K562 (cell line): ENCODE results near the gene COA7. TPM values are rescaled to one million over a fixed set of nuclear protein-coding genes. Genes with fewer than 3 reads are reported as not detected.

Experiments used
- ATAC-seq: fragments of 200-7000 bp; cut with Tn5 transposase; 3 replicates; pipeline ENCODE4 v1.9.1; 2020; ENCODE audit warnings: moderate library complexity
- Bru-seq: library from RNA; stranded (reverse); fragments of 400-500 nt; gene quantifications from one replicate; lab custom pipeline; 2021; lab: Mats Ljungman, UMichigan
- BruChase-seq, 2 experiments: library from RNA; stranded (reverse); fragments of 400-500 nt; gene quantifications; one replicate each; lab custom pipeline; 2021; lab: Mats Ljungman, UMichigan
- BruUV-seq: library from RNA; stranded (reverse); fragments of 400-500 nt; replicated peaks from 2 replicates; lab custom pipeline; 2021; lab: Mats Ljungman, UMichigan
- CTCF ChIA-PET: fragments of 300-600 bp; formaldehyde crosslinking; extraction: SDS; loops from one replicate; lab custom pipeline; 2021; ENCODE audit warnings: low intra/inter-chr PET ratio; lab: Yijun Ruan, JAX
- POLR2A ChIA-PET: fragments of 300-600, 350-650 bp; sonication (Branson Sonifier 250); formaldehyde crosslinking; extraction: SDS; loops from one replicate; lab custom pipeline; 2021; ENCODE audit warnings: antibody characterized with exemption, inconsistent platforms; lab: Yijun Ruan, JAX
- DNase-seq, 4 experiments: peaks; one replicate each; pipeline versions ENCODE4 v3.0.0 to v3.0.0-alpha.2; 2011 to 2018; ENCODE audit warnings: low spot score in 3 of 4, mixed read lengths in 3 of 4; ENCODE audit errors: extremely low read depth in 1 of 4
- FAIRE-seq: peaks from 2 replicates; lab custom pipeline; 2011; peaks lifted over from hg19 to GRCh38; lab: Jason Lieb, UNC
- H2AFZ ChIP-seq: 2 replicates; pipeline ENCODE4 v1.6.0; 2011; ENCODE audit warnings: low read depth, low read length, control low read depth, inconsistent platforms
- H3K27ac ChIP-seq: fragments of 200-600 bp; 3 replicates; pipeline ENCODE4 v1.8.0; 2011; ENCODE audit warnings: low read depth, mild to moderate bottlenecking, control low read depth, inconsistent platforms, low read length, moderate library complexity, mixed read lengths; ENCODE audit errors: extremely low read depth
- H3K27me3 ChIP-seq, 2 experiments: fragments of 300-600 bp in 1 of 2; 2 replicates in 1 of 2; 3 replicates in 1 of 2; pipeline versions ENCODE4 v1.6.0 to v1.8.0; 2011; ENCODE audit warnings: inconsistent platforms in 2 of 2, low read length in 2 of 2, mild to moderate bottlenecking in 1 of 2, mixed read lengths in 1 of 2, moderate library complexity in 1 of 2; ENCODE audit not compliant: control insufficient read depth in 2 of 2, insufficient read depth in 2 of 2
- H3K36me3 ChIP-seq: fragments of 300-600 bp; 3 replicates; pipeline ENCODE4 v1.8.0; 2011; ENCODE audit warnings: mild to moderate bottlenecking, low read length, inconsistent platforms; ENCODE audit not compliant: control insufficient read depth, insufficient read depth
- H3K4me1 ChIP-seq, 2 experiments: fragments of 200-600 bp in 1 of 2; replicated peaks in 1 of 2; 2 replicates in 1 of 2; 3 replicates in 1 of 2; pipeline versions ENCODE4 v1.5.1 to v1.8.0; 2011; ENCODE audit warnings: inconsistent platforms in 2 of 2, low read length in 2 of 2, mild to moderate bottlenecking in 1 of 2, mixed read lengths in 1 of 2, moderate library complexity in 1 of 2; ENCODE audit not compliant: control insufficient read depth in 2 of 2, insufficient read depth in 2 of 2
- H3K4me2 ChIP-seq: 2 replicates; pipeline ENCODE4 v1.6.1; 2011; ENCODE audit warnings: low read length, control low read depth, inconsistent platforms, mixed read lengths; ENCODE audit not compliant: insufficient read depth
- H3K4me3 ChIP-seq: fragments of 200-600 bp; sonication (generic), shearing (Covaris generic); 2 replicates; pipeline ENCODE4 v1.5.1; 2016; ENCODE audit warnings: control low read depth, inconsistent platforms
- H3K79me2 ChIP-seq: fragments of 200-600 bp; 3 replicates; pipeline ENCODE4 v1.8.0; 2011; ENCODE audit warnings: low read length, inconsistent platforms; ENCODE audit not compliant: control insufficient read depth, insufficient read depth
- H3K9ac ChIP-seq, 2 experiments: 2 replicates each; pipeline versions ENCODE4 v1.6.0 to v1.6.1; 2011; ENCODE audit warnings: low read depth in 2 of 2, low read length in 2 of 2, control low read depth in 1 of 2, inconsistent platforms in 1 of 2, mild to moderate bottlenecking in 1 of 2, mixed read lengths in 1 of 2; ENCODE audit not compliant: insufficient read depth in 1 of 2
- H3K9me1 ChIP-seq: one replicate; pipeline ENCODE4 v1.6.0; 2011; ENCODE audit warnings: inconsistent platforms, mild to moderate bottlenecking, low read length, moderate library complexity; ENCODE audit not compliant: control insufficient read depth, insufficient read depth
- H3K9me3 ChIP-seq: replicated peaks from 2 replicates; pipeline ENCODE4 v1.5.1; 2011; ENCODE audit warnings: low read depth, low read length, inconsistent platforms; ENCODE audit not compliant: control insufficient read depth, insufficient read depth
- H4K20me1 ChIP-seq: replicated peaks from 2 replicates; pipeline ENCODE4 v1.6.1; 2011; ENCODE audit warnings: low read length, inconsistent platforms, mixed read lengths; ENCODE audit not compliant: control insufficient read depth, insufficient read depth
- ETV6 ChIP-seq, 3 experiments: fragments of 150-350 bp in 1 of 3; sonication (generic) in 1 of 3; formaldehyde crosslinking in 1 of 3; IDR thresholded peaks; 2 replicates each; pipeline versions ENCODE4 v1.6.1 to v1.8.0; 2014 to 2022; ENCODE audit warnings: borderline replicate concordance in 2 of 3, low read depth in 2 of 3, antibody characterized with exemption in 1 of 3, low read length in 1 of 3, mild to moderate bottlenecking in 1 of 3, missing genetic modification reagents in 1 of 3
- MCM3 ChIP-seq: fragments of 450-650 bp; IDR thresholded peaks from 2 replicates; pipeline ENCODE4 v1.6.1; 2016
- OTX1 ChIP-seq: fragments of 450-650 bp; formaldehyde crosslinking; IDR thresholded peaks from 2 replicates; pipeline ENCODE4 v1.4.0; 2022; ENCODE audit warnings: mild to moderate bottlenecking
- RBM14 ChIP-seq: fragments of 200-400 bp; formaldehyde crosslinking; IDR thresholded peaks from 2 replicates; pipeline ENCODE4 v1.6.1; 2018; ENCODE audit warnings: low read depth, mild to moderate bottlenecking, low read length, moderate library complexity, borderline replicate concordance; ENCODE audit not compliant: insufficient read depth
- SIN3A ChIP-seq, 2 experiments: fragments of 150-350 bp in 1 of 2; IDR thresholded peaks; 2 replicates each; pipeline ENCODE4 v1.6.1; 2011 to 2016; ENCODE audit warnings: borderline replicate concordance in 2 of 2, low read depth in 2 of 2, low read length in 2 of 2, mild to moderate bottlenecking in 2 of 2, moderate library complexity in 2 of 2; ENCODE audit not compliant: control insufficient read depth in 1 of 2
- TBL1XR1 ChIP-seq, 2 experiments: IDR thresholded peaks; 2 replicates each; pipeline ENCODE4 v1.6.1; 2012; ENCODE audit warnings: improper control_type of control experiment in 2 of 2, low read length in 2 of 2, mild to moderate bottlenecking in 1 of 2
- ZBTB1 ChIP-seq: sonication (generic); formaldehyde crosslinking; IDR thresholded peaks from 2 replicates; pipeline ENCODE4 v1.8.1; 2023; ENCODE audit warnings: missing genetic modification reagents, low read depth, mild to moderate bottlenecking, borderline replicate concordance
- ZNF511 ChIP-seq: sonication (generic); formaldehyde crosslinking; IDR thresholded peaks from 2 replicates; pipeline ENCODE4 v1.8.0; 2022; ENCODE audit warnings: mild to moderate bottlenecking, missing genetic modification reagents
- WGBS: fragments of 100-300 bp; shearing (Covaris generic); methylation state at CpG from one replicate; pipeline ENCODE4 v1.1.6; 2016; ENCODE audit warnings: low coverage, mixed read lengths; ENCODE audit not compliant: insufficient coverage; ENCODE audit errors: missing lambda C conversion rate; 5-methylcytosine and 5-hydroxymethylcytosine counted together
- in situ Hi-C: fragments of 300-500 bp; cut with MboI; formaldehyde crosslinking; loops from 4 replicates; pipeline ENCODE4 v1.15.0; 2018; ENCODE audit warnings: inconsistent platforms, mixed read lengths
- intact Hi-C: fragments of 100-400 bp; cut with micrococcal nuclease; formaldehyde crosslinking; loops from 2 replicates; pipeline ENCODE4 v1.14.2; 2022
- long read RNA-seq, 3 experiments: library from polyadenylated mRNA in 2 of 3; library from RNA in 1 of 3; unstranded in 2 of 3; stranded (forward) in 1 of 3; transcript quantifications; one replicate each; pipeline ENCODE4 v2.0.0, GENCODE V29; 2019 to 2022
- polyA minus RNA-seq, 3 experiments: library from RNA; depleted of rRNA, polyadenylated mRNA; stranded (reverse); fragments of >200 nt; gene quantifications; 2 replicates each; pipeline ENCODE4 v1.2.3, GENCODE V29; 2011
- polyA plus RNA-seq, 8 experiments: library from polyadenylated mRNA; depleted of rRNA in 4 of 8; stranded (reverse) in 5 of 8; unstranded in 3 of 8; fragments of >200 nt; fragmentation: Nextera tagmentation in 2 of 8; fragmentation: Illumina TruSeq in 1 of 8; extraction: Ambion mirVana in 2 of 8; extraction: Trizol in 1 of 8; gene quantifications; 2 replicates each; pipeline versions ENCODE4 v1.2.1 to v1.2.3, GENCODE V29; 2011 to 2014; ENCODE audit warnings: inconsistent platforms in 1 of 8, missing spikeins in 1 of 8
- total RNA-seq, 7 experiments: library from RNA; depleted of rRNA in 6 of 7; stranded (reverse); fragments of >200 nt in 6 of 7; fragmentation: Illumina TruSeq in 2 of 7; extraction: Trizol in 2 of 7; gene quantifications; 2 replicates each; pipeline versions ENCODE4 v1.2.1 to v1.2.3, GENCODE V29; 2011 to 2021; ENCODE audit warnings: low replicate concordance in 1 of 7
- TF ChIP-seq, protein P1 (sequence below), 2 experiments: fragments of 250-450 bp in 1 of 2; fragments of 450-650 bp in 1 of 2; sonication (Bioruptor Pico) in 1 of 2; IDR thresholded peaks; 2 replicates each; pipeline versions ENCODE4 v1.6.1 to v1.8.0; 2016 to 2021; ENCODE audit warnings: mild to moderate bottlenecking in 2 of 2, moderate library complexity in 2 of 2, missing compliant biosample characterization in 1 of 2, missing genetic modification characterization in 1 of 2

COA7 gene
- total RNA-seq (2011; cell fraction: chromatin; rRNA removed; ENCODE audit: low replicate concordance), result 16.7 and 21.2 TPM in 2 replicates
- total RNA-seq (2011; cell fraction: nucleolus; rRNA removed), result 11.3 and 11.4 TPM in 2 replicates
- total RNA-seq (2011; cell fraction: nucleoplasm; rRNA removed), result 16.6 and 20.1 TPM in 2 replicates
- 19.4 and 22.9 TPM in 2 replicates for total RNA-seq (2014; rRNA removed)
- total RNA-seq (2014; rRNA removed; fragmentation: Illumina TruSeq; extraction: Trizol), result 48.8 and 50.2 TPM in 2 replicates
- 50.6 and 53.9 TPM in 2 replicates for total RNA-seq (2015; rRNA removed; fragmentation: Illumina TruSeq; extraction: Trizol)
- 59.3 and 61.3 TPM in 2 replicates for total RNA-seq (2021)
- polyA plus RNA-seq (2011; rRNA removed), result 42.7 and 51.0 TPM in 2 replicates
- 36.2 and 36.6 TPM in 2 replicates for polyA plus RNA-seq (2011; cell fraction: cytosol; rRNA removed)
- polyA plus RNA-seq (2011; cell fraction: nucleus; rRNA removed), result 10.2 and 11.7 TPM in 2 replicates
- 34.6 and 49.3 TPM in 2 replicates for polyA plus RNA-seq (2012)
- polyA plus RNA-seq (2014; fragmentation: Illumina TruSeq; extraction: Trizol), result 37.3 and 45.9 TPM in 2 replicates
- 10 to 100 TPM; 59.6 to 82.8 TPM for polyA plus RNA-seq (2014; fragmentation: Nextera tagmentation; extraction: Ambion mirVana)
- 34.2 and 43.7 TPM in 2 replicates for polyA plus RNA-seq (2014; rRNA removed)
- polyA minus RNA-seq (2011; rRNA and poly(A)+ RNA removed), result 41.9 and 45.6 TPM in 2 replicates
- polyA minus RNA-seq (2011; cell fraction: cytosol; rRNA and poly(A)+ RNA removed), result 13.6 and 15.3 TPM in 2 replicates
- 3.8 and 6.0 TPM in 2 replicates for polyA minus RNA-seq (2011; cell fraction: nucleus; rRNA and poly(A)+ RNA removed)
- percentile 94 among the genes with signal in this experiment for Bru-seq, nascent RNA
- BruChase-seq, experiment 1, labeled RNA remaining after a 2-hour chase, result percentile 92 among the genes with signal in this experiment
- BruChase-seq, experiment 2, labeled RNA remaining after a 6-hour chase, result percentile 92 among the genes with signal in this experiment
- long read RNA-seq, experiment 1, full-length matches to known transcripts, result 193 of 240 reads
- long read RNA-seq, experiment 1, partial matches to known transcripts, result 5 of 240 reads
- long read RNA-seq, experiment 1, other reads (novel, unspliced or antisense), result 42 of 240 reads
- long read RNA-seq, experiment 2, full-length matches to known transcripts, result 45 of 76 reads
- long read RNA-seq, experiment 2, partial matches to known transcripts, result 1 of 76 reads
- long read RNA-seq, experiment 2, other reads (novel, unspliced or antisense), result 30 of 76 reads
- long read RNA-seq, experiment 3, full-length matches to known transcripts, result 75 of 76 reads
- long read RNA-seq, experiment 3, partial matches to known transcripts, result 0 of 76 reads
- long read RNA-seq, experiment 3, other reads (novel, unspliced or antisense), result 1 of 76 reads

GRCh38 chr1:52697795-52698674 lies at the start of gene COA7:
Gene COA7, minus strand, starts transcription at chr1:52698347. Its CDS starts 21 bp downstream, at chr1:52698326.
- WGBS, result under 1% methylated on average over 52 of the region's 68 CpGs
- ChIA-PET POLR2A (interaction anchor here (0.9 to 2.4 kb wide), 5 partner anchors 9 to 332 kb away, joined by 3 to 18 read pairs (median 6); partner anchors contain the start of genes CC2D1B, ORC1 and PRPF38A), CTCF (interaction anchor here (0.7 kb wide), 2 partner anchors 90 to 128 kb away, joined by 3 read pairs; no protein-coding TSS in a partner anchor)
- Histone ChIP-seq H3K36me3 (peaks cover 30% of the 10 kb centered on the region), H3K27me3 (no peaks in the 10 kb centered on the region), H3K79me2 (peaks cover 56% of the 10 kb centered on the region), H3K4me3 (peak within 1 kb of the TSS; percentile 82), H3K4me1 (peaks cover 7 to 13% of the 10 kb centered on the region in 2 experiments; a peak in 4 of 5 replicates), H3K9me3 (peaks cover 1% of the 10 kb centered on the region; the same call in 1 of the 2 replicates), H2AFZ (peak within 1 kb of the TSS; percentile 98), H3K9me1 (no peaks in the 10 kb centered on the region), H3K4me2 (peak within 1 kb of the TSS; percentile 89), H3K9ac (peak within 1 kb of the TSS; percentile 92 to 99), H4K20me1 (no peaks in the 10 kb centered on the region), H3K27ac (peak within 1 kb of the TSS; percentile 96)
- DNase-seq, result peak; percentile 93 to 96 (median 94)
- FAIRE-seq, result peak; percentile 75
- intact Hi-C loops, result loop anchor here (5.0 kb wide), 1 partner anchor 144 kb away; the partner anchor contains the start of gene ZYG11A
- BruUV-seq, result no TSS peak
- ATAC-seq, result peak; percentile 90
- in situ Hi-C loops, result loop anchor here (25.0 kb wide), 1 partner anchor 561 kb away; the partner anchor contains the start of gene ZFYVE9
- TF ChIP-seq, protein P1, sequence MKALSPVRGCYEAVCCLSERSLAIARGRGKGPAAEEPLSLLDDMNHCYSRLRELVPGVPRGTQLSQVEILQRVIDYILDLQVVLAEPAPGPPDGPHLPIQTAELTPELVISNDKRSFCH (CRISPR knock-in tag; IDR thresholded peaks at IDR 0.05), result no peak
- TF ChIP-seq, protein P1 (tag; IDR thresholded peaks at IDR 0.05), result peak; percentile 90
- TF ChIP-seq ZBTB1 (CRISPR knock-in tag) (peak; percentile 77; the same call in 1 of the 2 replicates), OTX1 (peak; percentile 86; the same call in 1 of the 2 replicates), TBL1XR1 (IDR thresholded peaks at IDR 0.05; ENCODE audit: low read length in 2 of 2) (peak; percentile 33 to 67; a peak in 1 of 4 replicates), ETV6 (IDR thresholded peaks at IDR 0.05; ENCODE audit: borderline replicate concordance in 1 of 2, low read depth in 2 of 2, low read length in 1 of 2) (no peak), ETV6 (CRISPR knock-in tag; IDR thresholded peaks at IDR 0.05; ENCODE audit: borderline replicate concordance) (peak; percentile 81), RBM14 (peak; percentile 63; the same call in 1 of the 2 replicates), SIN3A (IDR thresholded peaks at IDR 0.05; ENCODE audit: borderline replicate concordance in 2 of 2, control insufficient read depth in 1 of 2, low read depth in 2 of 2, low read length in 2 of 2) (peak; percentile 76 to 80; a peak in 2 of 4 replicates), MCM3 (no peak), ZNF511 (peak; percentile 96)
